HG03571 (cell line): ENCODE measurements around the gene FGF22.
"Not testable (repeated sequence)": the region's sequence is repeated elsewhere in the genome, so short reads cannot be mapped to it uniquely, and the experiment has no call there.

Experiments used
- ATAC-seq: cut with Tn5 transposase; IDR thresholded peaks from one replicate; pipeline ENCODE4 v1.9.1; 2021; ENCODE audit not compliant: unreplicated experiment

The FGF22 gene

DNA sequence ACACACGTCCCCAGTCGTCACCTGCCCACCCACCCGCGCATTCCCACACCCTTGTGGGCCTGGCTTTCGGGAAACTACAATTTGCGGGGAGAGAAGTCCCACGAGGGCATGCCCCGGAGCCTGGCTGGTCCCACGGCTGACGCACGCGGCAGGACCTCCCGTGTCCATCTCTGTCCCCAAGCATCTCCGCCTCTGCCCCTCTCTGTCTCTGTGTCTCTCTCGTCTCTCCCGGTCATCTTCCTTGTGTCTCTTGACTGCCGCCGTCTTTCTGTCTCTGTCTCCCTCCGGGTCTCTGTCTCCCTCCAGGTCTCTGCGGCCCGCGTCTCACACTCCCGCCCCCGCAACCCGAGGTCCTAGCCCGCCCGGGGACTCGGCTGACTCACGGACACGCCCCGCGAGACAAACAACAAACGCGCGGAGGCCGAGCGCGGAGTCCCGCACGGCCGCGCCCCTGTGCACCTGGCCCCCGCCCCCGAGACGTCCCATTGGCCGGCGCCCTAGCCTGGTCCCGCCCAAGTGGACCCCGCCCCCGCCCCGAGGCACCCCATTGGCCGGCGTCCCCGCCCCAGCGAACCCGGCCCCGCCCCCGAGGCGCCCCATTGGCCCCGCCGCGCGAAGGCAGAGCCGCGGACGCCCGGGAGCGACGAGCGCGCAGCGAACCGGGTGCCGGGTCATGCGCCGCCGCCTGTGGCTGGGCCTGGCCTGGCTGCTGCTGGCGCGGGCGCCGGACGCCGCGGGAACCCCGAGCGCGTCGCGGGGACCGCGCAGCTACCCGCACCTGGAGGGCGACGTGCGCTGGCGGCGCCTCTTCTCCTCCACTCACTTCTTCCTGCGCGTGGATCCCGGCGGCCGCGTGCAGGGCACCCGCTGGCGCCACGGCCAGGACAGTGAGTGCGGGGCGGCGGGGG, at the start of gene FGF22:
FGF22 (plus strand) TSS at position 627 of the 908 bp plus-strand sequence; CDS start at position 674, 47 bp downstream.
- no peak for ATAC-seq

DNA sequence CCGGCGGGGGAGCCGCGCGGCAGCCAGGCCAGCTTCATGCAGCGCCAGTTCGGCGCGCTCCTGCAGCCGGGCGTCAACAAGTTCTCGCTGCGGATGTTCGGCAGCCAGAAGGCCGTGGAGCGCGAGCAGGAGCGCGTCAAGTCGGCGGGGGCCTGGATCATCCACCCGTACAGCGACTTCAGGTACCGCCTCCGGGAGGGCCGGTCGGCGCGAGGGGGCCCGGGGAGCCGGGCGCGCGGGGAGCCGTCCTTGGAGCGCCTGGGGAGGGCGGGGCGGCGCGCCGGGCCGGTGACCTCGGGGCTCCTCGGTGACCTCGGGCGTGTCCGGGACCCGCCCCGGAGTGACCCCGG, 49.3 kb upstream of the FGF22 start:
- ATAC-seq, result no peak

DNA sequence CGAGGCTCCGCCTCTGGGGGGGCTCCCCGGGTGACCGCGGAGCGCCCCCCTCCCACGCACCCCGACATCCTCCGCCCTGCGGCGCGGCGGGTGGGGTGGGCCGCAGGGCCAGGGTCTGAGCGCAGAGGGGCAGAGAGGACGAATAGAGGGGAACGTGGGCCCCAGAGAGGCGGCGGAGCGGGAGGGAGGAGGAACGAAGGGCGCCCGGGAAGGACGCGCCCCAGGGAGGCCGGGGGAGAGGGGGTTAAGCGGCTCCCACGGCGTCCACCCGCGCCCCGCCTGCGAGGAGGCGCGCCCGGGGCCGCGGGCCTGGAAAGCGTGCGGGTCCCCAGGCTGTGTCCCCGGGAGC, 49.0 kb upstream of the FGF22 start:
- no peak for ATAC-seq

DNA sequence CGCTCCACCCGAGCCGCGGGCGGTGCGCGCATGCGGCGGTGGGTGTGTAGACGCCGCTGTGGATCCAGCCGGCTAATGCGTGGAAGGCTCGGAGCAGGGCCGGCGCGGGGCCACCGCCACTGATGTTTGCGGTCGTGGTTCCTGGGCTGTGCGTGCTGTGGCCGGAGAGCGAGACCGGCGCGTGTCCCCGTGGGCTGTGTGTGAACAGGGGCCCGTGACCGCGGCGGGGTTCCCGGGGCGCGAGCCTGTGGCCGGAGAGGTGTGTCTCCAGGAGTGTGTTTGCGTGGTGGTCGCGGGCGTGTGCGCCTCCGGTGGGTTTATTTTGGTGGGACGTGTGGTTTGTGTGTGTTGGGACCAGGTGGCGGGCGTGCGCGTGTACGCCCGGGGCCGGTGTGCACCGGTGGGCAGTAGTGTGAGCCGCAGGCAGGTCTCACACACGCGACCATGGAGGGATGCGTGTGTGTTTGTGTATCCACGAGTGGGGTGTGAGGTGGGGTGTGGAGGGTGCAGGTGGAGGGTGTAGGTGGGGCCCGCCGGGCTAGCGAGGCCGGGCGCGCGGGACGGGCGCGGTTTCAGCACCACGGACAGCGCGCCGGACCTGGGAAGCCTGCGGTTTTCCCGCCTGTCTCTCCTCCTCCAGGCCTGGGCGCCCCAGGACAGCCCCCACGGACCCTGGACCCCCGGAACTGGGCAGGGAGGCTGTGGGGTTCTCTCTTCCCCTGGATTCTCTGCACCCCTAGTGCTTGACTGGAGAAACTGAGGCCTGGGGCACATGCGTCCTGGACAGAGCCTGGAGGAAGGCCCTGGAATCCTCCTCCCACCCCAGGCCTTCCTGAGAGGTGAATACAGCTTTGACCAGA, 48.4 kb upstream of the FGF22 start:
- ATAC-seq, result no peak

DNA sequence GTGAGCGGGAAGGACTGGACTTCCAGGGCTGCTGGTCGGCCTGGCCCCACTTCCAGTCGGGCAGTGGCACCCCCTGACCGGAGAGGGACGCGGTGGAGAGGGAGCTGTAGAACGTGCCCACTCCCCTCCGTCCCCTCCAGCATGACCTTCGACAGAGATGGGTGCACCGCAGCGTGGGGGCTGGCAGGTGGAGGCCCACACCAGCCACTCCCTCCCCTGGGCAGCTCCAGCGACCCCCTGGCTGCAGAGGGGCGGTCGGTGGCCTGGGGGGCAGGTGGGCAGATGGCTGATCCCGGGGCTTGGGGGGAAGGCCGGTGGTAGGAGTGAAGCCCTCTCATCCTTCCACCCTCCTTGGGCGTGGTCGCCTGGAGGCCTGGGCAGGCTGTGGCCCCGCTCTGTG, 47.6 kb upstream of the FGF22 start:
- ATAC-seq, result no peak

DNA sequence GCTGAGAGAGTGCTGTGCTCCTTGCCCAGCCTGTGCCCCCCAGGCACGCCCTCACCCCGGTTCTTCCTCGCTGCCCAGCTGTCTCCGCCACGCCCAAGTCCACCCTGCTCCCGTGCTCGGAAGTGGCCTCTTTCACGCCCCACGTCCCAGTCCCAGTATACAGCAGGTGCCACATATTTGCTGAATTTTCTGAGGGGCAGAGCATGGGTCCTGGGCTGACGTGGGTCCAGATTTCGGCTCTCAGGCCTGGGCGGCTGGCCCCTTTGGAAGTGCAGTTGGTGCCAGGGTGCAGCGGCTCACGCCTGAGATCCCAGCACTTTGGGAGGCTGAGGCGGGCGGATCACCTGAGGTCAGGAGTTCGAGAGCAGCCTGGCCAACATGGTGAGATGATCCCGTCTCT, 46.6 kb upstream of the FGF22 start:
- ATAC-seq, result no peak

DNA sequence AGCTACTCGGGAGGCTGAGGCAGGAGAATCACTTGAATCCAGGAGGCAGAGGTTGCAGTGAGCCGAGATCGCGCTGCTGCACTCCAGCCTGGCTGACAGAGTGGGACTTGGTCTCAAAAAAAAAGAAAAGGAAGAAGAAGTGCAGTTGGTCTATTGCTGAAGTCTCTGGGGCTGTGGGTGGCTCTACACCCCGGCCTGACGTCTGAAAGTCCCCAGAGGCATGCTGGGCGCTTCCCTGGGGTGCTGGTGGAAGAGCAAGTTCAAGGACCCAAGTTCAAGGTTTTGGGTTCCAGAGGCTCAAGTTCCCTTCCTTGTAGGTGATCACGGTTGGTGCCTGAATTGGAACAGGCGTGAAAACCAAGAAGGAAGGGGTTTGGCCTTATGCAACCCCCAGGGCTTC, 46.2 kb upstream of the FGF22 start:
- no peak for ATAC-seq

DNA sequence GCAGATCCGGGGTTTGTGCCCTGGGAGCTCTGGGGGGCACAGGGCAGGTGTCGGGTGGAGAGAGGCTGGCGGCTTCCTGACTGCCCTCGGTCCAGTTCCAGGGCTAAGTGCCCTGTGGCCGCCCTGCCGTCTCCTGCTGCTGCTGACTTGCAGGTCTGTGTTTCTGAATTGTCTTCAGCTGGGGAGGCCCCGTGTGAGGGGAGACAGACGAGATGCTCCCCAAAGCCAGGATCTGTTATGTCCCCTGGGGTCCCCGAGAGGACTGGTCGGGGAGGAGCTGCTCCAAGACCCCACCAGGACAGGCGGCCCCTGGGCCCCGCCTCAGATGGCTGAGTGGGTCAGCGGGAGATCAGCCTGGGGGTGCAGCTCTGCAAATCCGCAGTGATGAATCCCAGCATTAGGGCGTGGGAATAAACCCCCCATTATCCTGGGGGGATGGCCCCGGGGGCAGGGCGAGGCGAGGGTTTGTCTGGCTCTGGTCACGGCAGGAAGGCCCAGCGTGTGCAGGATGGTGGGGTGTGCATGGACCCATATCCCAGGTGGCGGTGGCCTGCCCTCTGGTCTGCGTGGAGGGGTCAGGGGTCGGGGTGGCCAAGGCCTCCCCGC, 45.3 kb upstream of the FGF22 start:
- no peak for ATAC-seq

DNA sequence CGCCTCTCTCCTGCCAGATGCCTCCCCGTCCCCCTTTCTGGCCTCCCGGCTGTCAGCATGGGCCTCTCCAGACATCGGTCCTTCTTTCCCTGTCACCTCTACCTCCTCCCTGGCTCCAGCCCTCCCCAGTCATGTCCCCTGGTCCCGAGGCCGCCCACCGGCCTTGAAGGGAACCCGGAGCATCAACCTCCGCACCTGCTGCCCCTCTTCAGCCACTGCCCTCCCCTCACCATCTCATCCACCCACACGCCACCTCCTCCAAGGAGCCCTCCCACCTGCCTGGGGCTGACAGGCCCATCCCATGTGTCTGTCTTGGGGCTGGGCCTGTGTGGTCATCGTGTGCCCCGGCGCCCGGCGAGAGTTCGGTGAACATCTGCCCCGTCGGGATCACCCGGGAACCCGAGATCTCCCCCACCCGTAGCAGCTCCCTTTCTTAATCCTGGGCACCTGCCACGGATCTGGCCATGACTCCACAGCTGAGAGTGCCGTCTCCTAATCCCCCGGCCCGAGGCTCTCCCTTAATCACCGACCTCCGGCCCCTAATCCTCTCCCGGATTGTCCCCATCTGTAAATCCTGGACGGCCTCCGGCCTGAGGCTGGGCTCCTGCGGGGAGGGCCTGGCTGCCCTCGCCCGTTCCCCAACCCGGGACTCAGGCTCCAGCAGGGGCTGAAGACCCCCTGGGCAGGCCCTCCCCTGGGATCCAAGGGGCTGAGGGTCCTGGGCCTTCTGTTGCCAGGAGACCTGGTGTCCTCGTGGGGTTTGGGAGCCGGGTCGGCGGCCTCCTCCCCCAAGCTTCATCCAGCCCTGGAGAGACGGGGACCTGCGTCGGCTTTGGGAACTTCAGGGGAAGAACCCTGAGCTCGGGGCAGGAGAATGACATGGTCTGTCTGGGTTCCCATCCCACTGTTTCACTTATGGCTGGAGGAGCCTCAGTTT, 44.1 kb upstream of the FGF22 start:
- ATAC-seq, result no peak

DNA sequence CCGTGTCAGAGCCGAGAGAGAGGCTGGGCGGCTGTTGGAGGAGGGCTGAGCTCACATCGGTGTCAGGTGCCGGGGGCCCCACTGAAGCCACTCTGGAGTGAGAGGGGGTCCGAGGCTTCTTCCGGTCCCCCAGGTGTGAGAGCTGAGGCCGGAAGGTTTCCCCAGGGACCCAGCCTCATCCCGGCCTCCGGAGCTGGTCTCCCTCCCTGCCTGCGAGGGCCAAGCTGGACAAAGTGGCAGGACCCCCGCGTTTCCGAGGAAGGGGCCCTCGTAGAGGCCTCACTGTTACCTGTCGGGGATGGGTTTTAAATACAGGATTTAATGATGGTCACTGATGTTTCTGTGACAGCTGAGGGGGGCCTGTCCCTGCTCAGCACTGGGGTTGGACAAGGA, 43.4 kb upstream of the FGF22 start:
- no peak for ATAC-seq

DNA sequence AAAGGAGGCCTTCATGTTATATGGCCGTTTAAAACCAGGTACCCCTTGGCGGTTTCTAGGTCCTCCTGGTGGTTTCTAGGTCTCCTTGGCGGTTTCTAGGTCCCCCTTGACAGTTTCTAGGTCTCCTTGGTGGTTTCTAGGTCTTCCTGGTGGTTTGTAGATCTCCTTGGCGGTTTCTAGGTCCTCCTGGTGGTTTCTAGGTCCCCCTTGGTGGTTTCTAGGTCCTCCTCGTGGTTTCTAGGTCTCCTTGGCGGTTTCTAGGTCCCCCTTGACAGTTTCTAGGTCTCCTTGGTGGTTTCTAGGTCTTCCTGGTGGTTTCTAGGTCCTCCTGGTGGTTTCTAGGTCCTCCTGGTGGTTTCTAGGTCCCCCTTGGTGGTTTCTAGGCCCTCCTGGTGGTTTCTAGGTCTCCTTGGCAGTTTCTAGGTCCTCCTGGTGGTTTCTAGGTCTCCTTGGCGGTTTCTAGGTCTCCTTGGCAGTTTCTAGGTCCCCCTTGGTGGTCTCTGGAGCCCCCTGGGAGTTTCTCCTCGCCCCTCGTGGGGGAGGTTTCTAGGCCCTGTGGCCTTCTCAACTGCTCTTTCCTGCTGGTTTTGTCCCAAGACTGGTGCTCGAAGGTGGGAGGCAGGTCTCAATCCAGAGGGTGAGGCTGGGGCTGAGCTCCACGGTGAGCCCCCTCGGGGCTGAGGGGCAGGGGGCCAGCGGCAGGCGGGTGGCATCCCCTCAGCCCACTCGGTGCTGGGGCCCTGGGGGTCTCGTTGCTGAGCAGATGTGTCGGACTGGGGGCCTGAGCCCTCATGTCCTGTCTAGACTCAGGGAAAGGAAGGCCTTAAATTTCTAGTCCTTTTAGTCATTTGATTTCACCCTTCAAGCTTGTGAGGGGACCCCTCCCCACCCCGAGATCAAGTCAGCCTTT, 42.0 kb upstream of the FGF22 start:
- no peak for ATAC-seq

DNA sequence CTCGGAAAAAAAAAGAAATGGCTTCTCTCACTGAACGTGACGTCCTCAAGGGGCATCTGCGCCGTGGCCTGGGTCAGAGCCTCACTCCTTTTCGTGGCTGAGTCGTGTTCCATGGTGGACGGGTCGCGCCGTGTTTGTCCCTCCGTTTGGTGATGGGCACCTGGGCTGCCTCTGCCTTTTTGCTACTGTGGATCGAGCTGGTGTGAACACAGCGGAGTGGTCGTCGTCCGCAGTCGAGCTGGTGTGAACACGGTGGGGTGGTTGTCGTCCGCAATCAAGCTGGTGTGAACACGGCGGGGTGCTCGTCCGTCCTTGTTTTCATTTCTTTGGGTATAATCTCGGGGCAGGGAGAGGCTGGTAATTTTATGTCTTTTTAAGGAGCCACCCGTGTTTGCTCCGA, 38.4 kb upstream of the FGF22 start:
- ATAC-seq, result no peak

DNA sequence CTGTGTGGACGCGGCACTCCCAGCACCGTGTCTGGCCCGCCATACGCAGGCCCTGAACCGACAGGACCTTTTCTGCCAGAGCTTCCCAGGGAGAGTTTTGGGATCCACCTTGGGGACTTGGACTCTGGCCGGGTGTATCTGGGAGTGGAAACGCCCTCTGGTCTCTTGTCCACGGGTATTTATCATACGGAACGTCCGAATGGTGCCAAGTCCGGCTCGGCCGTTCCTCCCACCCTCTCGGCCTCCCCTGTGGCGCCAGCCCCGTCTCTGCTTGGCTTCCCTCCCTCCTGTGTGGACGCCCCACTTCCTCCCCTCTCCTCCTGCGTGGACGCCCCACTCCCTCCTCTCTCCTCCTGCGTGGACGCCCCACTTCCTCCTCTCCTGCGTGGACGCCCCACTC, 37.9 kb upstream of the FGF22 start:
- no peak for ATAC-seq

DNA sequence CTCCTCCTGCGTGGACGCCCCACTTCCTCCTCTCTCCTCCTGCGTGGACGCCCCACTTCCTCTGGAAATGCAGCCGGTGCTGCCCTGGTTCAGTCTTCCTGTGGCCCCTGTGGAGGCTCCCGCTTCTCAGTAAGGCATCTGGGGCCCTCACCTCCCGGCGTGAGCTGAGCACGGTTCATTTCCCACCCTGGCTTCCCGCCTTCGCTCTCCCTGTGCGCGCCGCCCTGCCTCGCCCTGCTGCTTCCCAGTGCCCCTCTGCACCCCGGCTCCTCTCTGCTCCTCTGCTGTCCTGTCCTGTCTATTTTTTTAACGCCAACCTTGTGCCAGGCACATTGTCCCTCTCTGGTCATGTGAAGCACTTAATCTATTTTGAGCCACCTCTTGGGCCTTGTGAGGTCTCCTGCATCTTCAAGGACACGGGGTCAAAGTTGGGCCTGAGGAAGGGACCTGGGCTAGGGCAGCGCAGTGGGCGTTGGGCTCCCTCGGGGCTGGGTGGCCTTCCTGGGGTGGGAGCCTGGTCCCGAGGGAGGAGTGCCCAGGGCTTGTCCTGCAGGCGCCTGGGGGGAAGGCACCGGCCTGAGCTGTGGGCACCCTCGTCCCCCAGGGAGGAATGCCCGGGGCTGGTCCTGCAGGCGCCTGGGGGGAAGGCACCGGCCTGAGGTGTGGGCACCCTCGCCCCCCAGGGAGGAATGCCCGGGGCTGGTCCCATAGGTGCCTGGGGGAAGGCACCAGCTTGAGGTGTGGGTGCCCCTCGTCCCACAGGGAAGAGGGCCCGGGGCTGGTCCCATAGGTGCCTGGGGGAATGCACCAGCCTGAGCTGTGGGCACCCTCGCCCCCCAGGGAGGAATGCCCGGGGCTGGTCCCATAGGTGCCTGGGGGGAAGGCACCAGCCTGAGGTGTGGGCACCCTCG, 37.0 kb upstream of the FGF22 start:
- no peak for ATAC-seq

DNA sequence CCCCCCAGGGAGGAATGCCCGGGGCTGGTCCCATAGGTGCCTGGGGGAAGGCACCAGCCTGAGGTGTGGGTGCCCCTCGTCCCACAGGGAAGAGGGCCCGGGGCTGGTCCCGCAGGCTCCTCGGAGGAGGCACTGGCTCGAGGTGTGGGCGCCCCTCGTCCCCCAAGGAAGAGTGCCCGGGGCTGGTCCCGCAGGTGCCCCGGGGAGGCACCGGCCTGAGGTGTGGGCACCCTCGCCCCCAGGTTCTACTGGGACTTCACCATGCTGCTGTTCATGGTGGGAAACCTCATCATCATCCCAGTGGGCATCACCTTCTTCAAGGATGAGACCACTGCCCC, 36.4 kb upstream of the FGF22 start:
- not testable (repeated sequence) for ATAC-seq

DNA sequence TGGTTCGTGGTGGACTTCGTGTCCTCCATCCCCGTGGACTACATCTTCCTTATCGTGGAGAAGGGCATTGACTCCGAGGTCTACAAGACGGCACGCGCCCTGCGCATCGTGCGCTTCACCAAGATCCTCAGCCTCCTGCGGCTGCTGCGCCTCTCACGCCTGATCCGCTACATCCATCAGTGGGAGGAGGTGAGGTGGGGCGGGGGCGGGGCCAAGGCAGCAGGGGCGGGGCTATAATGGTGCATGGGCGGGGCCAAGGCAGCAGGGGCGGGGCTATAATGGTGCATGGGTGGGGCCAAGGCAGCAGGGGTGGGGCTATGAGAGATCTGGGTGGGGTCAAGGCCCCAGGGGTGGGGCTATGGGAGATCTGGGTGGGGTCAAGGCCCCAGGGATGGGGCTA, 35.9 kb upstream of the FGF22 start:
- ATAC-seq, result not testable (repeated sequence)

DNA sequence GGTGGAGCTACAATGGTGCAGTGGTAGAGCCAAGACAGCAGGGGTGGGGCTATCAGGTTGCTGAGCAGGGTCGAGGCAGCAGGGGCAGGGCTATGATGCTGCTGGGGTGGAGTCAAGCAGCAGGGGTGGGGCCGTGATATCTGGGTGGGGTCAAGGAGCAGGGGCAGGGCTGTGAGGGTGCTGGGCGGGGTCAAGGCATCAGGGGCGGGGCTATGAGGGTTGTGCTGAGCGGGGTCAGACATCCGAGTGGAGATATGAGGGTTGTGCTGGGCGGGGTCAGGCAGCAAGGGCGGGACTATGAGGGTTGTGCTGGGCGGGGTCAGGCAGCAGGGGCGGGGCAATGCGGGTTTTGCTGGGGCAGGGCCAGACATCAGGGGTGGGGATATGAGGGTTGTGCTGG, 35.3 kb upstream of the FGF22 start:
- no peak for ATAC-seq

DNA sequence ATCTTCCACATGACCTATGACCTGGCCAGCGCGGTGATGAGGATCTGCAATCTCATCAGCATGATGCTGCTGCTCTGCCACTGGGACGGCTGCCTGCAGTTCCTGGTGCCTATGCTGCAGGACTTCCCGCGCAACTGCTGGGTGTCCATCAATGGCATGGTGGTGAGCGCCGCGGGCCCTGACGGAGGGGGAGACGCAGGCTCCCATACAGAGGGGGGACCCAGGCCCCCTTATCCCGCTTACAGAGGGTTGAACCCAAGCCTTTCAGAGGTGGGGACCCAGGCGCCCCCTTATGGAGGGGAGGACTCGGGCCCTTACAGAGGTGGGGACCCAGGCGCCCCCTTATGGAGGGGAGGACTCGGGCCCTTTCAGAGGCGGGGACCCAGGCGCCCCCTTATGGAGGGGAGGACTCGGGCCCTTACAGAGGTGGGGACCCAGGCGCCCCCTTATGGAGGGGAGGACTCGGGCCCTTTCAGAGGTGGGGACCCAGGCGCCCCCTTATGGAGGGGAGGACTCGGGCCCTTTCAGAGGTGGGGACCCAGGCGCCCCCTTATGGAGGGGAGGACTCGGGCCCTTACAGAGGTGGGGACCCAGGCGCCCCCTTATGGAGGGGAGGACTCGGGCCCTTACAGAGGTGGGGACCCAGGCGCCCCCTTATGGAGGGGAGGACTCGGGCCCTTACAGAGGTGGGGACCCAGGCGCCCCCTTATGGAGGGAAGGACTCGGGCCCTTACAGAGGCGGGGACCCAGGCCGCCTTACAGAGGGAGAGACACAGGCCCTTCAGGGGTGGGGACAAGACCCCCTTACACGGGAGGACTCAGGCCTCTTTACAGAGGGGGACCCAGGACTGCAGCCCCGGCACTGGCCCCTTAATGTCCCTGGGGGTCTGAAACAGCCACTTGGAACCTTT, 34.4 kb upstream of the FGF22 start:
- ATAC-seq, result not testable (repeated sequence)
